GM19372 (cell line): ENCODE results near the gene SYCN.

Experiments
- ATAC-seq: cut with Tn5 transposase; IDR thresholded peaks from one replicate; pipeline ENCODE4 v1.9.1; 2021; ENCODE audit warnings: mild to moderate bottlenecking, low read depth, moderate library complexity; ENCODE audit not compliant: unreplicated experiment

SYCN gene

GRCh38 chr19:39173502-39173991, 30.5 kb downstream of the SYCN start:
- ATAC-seq: no peak

GRCh38 chr19:39172700-39173501, 31.2 kb downstream of the SYCN start:
- no peak for ATAC-seq

- no peak for ATAC-seq
These were observed 32.3 kb downstream of the SYCN start for GRCh38 chr19:39171479-39172465.

GRCh38 chr19:39170386-39171231, 33.5 kb downstream of the SYCN start:
- no peak for ATAC-seq

GRCh38 chr19:39169143-39169810, 34.8 kb downstream of the SYCN start:
- ATAC-seq: no peak

GRCh38 chr19:39168258-39169142, 35.6 kb downstream of the SYCN start:
- no peak for ATAC-seq

- no peak for ATAC-seq
These were observed 36.4 kb downstream of the SYCN start for GRCh38 chr19:39167461-39168257.

GRCh38 chr19:39166571-39167391, 37.3 kb downstream of the SYCN start:
- no peak for ATAC-seq

- ATAC-seq: no peak
These were observed 38.2 kb downstream of the SYCN start for GRCh38 chr19:39165857-39166256.

GRCh38 chr19:39164289-39164688, 39.8 kb downstream of the SYCN start:
- no peak for ATAC-seq

GRCh38 chr19:39163621-39164020, 40.4 kb downstream of the SYCN start:
- no peak for ATAC-seq

GRCh38 chr19:39162441-39163043, 41.5 kb downstream of the SYCN start:
- no peak for ATAC-seq

- ATAC-seq: no peak
These were observed 43.0 kb downstream of the SYCN start for GRCh38 chr19:39160889-39161672.

- no peak for ATAC-seq
These were observed 43.6 kb downstream of the SYCN start for GRCh38 chr19:39160523-39160861.

- no peak for ATAC-seq
These were observed 45.3 kb downstream of the SYCN start for GRCh38 chr19:39158646-39159260.

- ATAC-seq: no peak
These were observed 46.1 kb downstream of the SYCN start for GRCh38 chr19:39157997-39158389.
